Ecto neural progenitor cell (in vitro differentiated cells): ENCODE results near the gene SMIM5.

Experiments used
- DNase-seq: peaks from one replicate; pipeline ENCODE4 v3.0.0-alpha.2; 2018; ENCODE audit warnings: low spot score

The SMIM5 gene

DNA sequence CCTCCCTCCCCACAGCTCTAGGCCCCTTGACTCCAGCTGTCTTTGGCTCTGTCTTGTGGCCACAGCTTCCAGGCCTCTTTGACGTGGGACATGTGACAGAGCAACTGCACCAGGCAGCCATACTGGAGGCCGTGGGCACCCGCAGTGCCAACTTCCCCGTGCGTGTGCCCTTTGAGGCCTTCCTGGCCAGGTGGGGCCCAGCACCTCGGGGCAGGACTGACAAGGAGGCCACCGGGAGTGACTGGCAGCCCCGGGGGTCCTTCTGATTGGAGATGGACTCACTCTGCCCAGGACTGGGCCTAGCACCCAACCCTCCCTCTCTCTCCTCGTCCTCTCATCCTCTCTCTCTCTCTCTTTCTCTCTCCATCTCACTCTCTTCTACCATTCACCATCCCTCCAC is 30.1 kb upstream of the SMIM5 start:
- no peak for DNase-seq

DNA sequence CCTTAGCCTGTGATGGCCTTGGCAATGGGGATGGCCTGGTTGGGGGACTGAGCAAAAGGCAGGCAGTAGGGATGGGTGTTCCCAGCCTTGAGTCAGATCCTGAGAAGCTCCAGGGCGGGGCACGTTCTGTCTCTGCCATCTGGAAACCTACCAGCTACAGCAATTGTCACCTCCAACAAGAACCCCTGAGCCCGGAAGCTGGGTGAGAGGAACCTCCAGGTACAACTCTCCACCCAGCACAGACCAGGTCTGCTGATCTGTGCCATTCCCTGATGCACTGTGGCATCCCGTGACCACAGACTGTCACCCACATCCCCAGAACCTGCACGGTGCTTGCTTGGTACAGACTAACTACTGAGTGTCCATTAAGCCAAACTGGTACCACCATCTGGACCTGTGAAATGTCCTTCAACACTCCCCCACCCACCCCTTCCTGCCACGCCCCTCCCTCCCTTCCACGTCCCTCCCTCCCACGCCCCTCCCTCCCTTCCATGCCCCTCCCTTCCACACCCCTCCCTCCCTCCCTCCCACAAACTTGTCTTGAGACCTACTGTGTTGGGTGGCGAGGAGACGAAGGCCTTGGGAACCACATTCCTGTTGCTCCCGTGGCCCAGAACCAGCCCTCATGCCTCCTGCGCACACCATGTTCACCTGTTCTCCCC is 29.1 kb upstream of the SMIM5 start:
- no peak for DNase-seq

DNA sequence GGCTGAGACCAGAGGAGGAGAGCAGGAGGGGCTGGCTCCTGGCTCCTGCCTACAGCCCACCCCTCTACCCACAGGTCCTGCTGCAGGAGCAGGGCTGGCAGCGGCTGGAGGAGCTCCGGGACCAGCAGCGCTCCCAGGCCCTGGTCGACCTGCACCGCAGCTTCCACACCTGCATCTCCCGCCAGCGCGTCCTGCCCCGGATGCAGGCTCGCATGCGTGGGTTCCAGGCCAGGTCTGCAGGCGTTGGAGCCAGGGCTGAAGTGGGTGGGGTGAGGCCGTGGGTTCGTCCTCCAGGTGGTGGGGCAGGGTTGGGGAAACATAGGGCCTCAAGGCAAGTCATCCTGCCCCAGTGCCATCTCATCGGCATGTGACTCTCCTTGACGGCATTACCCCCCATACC is 27.4 kb upstream of the SMIM5 start:
- DNase-seq = no peak

DNA sequence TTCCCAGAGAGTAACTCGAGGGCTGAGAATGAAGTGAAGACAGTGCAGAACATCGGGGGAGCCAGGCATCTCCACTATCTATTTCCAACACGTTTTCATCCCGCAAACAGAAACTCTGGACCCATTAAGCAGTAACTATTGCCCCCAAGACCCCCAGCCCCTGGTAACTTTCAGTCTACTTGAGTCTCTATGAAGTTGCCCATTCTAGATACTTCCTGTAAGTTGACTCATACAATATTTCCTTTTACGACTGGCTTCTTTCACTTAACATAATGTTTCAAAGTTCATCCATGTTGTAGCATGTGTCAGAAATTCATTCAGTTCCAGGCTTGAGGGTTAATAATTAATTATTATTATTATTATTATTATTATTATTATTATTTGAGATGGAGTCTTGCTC is 26.1 kb upstream of the SMIM5 start:
- DNase-seq = no peak

DNA sequence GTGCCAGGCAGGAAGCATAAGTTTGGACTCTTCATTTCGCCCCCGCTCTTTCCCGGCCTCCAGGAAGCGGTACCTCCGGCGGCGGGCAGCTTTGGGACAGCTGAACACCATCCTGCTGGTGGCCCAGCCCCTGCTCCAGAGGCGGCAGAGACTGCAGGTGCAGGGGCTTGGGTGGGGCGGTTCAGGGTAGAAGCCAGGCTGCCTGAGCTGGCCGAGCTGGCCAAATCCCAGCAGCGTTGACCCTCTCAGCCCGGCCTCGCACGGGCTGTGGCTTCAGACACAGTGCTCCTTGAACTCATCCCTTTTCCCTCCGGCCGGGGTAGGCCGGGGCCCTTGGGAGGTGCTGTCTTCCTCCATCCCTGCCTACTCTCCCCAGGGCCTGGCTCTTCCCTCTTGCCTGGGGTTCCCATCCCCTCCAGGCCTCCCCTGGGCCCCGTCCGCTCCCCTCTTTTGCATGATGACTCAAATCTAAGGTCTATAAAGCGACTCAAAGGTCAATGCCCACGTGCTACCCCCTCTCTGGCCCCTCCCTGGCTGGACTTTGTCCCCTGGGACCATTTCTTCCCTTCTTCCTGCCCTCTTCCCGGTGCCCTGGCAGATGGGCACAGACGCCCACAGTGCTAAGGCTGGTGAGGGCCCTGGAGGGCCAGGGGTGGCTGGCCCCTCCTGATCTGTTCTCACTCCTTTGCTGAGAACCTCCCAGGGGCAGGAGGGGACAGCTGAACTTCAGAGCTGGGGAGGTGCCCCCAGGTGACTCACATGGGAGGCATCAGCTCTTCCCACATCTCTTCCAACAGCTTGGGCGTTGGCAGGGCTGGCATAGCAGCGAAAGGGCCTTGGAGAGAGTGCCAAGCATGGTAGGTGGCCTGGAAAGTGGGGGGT is 22.9 kb upstream of the SMIM5 start:
- no peak for DNase-seq

DNA sequence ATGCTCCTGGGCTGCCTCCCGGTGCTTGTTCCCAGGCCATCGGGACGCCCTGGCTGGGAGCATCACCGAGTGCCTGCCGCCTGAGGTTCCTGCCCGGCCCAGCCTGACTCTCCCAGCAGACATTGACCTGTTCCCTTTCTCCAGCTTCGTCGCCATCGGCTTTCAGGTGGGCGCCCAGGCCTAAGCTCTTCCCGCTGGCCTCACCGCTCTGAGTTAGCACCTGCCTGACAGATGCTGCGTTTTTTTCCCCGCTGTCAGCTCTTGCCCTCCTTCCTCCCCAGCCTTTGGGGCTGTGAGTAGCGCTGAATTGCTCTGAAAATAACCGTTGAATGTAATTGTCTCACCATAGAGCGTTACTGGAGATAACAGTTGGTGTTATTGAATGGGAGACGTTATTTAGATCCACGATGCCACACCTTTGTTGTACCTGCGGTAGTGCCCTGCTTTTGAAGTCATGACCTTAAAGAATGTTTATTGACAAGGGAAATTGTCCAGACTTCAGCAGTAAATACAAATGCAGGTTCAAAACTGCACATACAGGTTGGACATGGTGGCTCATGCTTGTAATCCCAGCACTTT is 21.3 kb upstream of the SMIM5 start:
- DNase-seq = no peak

DNA sequence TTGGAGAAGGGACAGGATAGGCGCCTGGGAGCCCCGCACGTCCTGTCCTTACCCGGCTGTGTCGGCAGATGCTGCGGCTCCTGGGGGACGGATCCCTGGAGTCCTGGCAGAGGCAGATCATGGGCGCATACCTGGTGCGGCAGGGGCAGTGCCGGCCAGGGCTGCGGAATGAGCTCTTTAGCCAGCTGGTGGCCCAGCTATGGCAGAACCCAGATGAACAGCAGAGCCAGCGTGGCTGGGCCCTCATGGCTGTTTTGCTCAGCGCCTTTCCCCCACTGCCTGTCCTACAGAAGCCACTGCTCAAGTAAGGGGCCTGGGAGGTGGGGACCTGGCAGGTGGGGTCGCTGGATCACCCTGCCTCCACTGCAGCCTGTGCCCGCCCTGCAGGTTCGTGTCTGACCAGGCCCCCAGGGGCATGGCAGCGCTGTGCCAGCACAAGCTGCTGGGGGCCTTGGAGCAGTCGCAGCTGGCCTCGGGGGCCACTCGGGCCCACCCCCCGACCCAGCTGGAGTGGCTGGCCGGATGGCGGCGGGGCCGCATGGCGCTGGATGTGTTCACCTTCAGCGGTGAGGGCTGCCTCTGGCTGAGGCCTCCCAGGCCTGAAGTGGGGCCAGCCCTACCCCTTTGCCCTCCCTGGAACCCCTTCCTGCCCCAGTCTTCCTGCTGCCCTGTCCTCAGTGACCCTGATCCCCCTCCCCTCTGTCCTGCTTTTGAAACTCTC is 20.2 kb upstream of the SMIM5 start:
- no peak for DNase-seq

DNA sequence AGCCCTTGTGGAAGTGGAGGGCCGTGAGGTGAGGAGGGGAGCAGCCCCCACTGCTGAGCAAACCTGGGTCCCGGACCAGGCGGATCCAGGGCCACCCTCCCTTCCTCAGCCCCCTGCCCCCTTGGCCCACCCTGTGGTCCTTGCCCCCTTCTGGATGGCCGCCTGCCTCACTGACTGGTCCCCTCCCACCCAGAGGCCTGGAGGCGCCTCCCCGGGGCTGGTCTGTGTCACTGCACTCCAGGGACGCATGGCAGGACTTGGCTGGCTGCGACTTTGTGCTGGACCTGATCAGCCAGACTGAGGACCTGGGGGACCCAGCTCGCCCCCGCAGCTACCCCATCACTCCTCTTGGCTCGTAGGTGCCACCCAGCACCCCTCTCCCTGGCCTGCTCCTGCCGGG is 19.2 kb upstream of the SMIM5 start:
- peak; percentile 79 for DNase-seq

DNA sequence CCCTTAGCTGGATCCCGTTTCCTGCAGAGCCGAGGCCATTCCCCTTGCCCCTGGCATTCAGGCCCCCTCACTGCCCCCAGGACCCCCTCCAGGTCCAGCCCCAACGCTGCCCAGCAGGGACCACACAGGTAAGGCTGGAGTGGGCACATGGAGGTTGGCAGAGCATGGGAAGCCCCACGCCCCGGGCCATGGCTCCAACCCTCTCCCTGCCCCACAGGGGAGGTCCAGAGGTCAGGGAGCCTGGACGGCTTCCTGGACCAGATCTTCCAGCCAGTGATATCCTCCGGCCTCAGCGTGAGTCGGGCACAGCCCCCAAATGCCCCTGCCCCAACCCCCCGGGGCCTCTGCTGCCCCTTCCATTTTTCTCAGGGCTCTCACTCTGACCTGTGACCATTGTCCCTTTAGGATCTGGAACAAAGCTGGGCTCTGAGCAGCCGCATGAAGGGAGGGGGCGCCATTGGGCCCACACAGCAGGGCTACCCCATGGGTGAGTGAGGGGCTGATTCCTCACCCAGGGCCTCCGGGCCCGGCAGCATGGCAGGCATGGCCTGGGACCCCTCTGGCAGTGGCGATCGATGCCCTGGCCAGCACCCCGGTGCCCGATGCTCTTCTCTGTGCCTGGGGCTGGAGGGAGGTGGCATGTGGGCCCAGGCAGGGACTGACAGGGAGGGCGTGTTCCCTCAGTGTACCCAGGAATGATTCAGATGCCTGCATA is 18.5 kb upstream of the SMIM5 start:
- no peak for DNase-seq

DNA sequence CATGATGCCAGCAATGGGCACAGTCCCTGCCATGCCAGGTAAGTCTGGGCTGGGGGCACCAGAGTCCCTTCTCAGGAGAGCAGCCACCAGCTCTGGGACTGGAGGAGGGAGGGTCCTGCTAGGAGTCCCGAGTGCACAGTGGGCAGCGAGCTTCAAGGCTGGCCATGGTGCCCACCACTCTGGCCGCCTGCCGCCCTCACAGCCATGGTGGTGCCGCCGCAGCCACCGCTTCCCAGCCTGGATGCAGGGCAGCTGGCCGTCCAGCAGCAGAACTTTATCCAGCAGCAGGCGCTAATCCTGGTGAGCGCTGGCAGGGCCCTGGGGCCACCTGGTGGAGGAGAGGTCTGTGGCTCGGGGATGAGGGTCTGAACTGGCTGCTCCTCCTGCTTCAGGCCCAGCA is 17.9 kb upstream of the SMIM5 start:
- DNase-seq = no peak

DNA sequence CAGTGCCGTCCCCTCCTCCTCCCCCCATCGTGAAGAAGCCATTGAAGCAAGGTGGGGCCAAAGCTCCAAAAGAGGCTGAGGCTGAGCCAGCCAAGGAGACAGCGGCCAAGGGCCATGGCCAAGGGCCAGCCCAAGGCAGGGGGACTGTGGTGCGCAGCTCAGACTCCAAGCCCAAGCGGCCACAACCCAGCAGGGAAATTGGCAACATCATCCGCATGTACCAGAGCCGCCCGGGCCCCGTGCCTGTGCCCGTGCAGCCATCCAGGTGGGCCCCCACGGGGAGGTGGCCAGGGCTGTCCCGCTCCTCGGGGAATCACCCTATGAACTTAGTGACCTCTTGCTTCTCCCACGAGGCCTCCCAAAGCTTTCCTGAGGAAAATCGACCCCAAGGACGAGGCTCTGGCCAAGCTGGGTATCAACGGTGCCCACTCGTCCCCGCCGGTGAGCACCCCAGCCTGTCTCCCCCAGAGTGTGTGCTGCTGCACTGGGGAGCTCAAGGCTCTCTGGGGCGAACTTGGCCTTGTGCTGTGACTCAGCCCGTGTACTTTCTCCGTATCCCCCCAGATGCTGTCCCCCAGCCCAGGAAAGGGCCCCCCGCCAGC is 16.6 kb upstream of the SMIM5 start:
- no peak for DNase-seq

DNA sequence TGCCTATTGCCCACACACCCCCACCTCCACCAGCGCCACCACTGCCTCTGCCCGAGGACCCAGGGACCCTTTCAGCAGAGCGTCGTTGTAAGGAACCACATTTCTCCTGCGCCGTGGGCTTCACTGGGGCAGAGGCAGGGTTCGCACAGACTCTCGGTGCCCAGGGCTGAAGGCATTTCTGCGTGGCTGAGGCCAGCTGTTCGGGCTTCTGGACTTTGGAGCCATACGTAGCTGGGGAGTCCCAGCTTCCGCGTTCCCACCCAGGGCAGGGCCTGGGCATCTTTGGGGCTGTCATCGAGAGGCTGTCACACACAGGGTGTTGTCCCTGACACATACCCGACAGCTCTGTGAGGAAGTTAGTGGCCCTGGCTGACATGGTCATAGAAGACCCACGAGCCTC is 16.0 kb upstream of the SMIM5 start:
- DNase-seq = no peak

DNA sequence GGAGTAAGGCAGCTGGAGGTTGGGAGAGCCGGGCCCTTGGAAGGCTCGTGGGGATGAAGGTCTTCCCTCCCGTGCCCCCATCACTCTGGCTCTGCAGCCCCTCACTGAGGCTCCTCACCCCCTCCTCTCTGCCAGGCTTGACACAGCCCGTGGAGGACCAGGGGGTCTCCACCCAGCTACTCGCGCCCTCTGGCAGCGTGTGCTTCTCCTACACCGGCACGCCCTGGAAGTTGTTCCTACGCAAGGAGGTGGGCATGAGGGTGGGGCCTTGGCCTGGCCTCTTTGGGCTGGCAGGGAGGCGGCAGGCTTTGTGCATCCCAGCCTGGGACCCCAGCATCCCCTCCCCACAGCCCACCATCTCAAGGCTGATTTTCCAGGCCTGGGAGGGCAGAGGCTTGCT is 15.6 kb upstream of the SMIM5 start:
- DNase-seq = no peak

DNA sequence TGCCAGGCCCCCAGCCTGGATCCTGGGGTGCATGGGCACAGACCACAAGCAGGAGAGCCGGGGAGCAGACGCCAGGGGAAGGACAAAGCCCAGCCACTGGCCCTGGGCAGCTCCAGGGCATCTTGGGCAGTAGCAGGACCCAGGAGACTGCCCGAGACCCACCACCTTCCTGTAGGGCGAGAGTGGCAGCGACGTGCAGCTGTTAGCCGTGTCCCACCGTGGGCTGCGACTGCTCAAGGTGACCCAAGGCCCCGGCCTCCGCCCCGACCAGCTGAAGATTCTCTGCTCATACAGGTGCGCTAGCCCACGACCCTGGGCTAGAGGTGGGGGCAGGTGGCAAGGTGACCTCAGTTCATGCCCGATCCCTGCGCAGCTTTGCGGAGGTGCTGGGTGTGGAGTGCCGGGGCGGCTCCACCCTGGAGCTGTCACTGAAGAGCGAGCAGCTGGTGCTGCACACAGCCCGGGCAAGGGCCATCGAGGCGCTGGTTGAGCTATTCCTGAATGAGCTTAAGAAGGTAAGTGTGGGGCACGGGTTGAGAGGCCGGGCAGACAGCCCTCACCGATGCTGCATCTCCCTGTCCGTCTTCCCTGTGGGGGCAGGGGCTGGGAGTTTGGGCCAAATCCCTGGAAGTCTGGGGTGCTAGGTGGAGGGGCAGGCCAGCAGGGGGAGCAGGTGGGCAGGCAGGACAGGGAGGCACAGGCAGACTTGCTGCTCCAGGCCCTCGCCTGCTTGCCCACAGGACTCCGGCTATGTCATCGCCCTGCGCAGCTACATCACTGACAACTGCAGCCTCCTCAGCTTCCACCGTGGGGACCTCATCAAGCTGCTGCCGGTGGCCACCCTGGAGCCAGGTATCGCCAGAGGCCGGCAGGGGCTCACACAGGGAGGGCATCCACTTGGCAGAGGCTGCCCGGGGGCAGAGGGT is 13.5 kb upstream of the SMIM5 start:
- DNase-seq = peak; percentile 89

DNA sequence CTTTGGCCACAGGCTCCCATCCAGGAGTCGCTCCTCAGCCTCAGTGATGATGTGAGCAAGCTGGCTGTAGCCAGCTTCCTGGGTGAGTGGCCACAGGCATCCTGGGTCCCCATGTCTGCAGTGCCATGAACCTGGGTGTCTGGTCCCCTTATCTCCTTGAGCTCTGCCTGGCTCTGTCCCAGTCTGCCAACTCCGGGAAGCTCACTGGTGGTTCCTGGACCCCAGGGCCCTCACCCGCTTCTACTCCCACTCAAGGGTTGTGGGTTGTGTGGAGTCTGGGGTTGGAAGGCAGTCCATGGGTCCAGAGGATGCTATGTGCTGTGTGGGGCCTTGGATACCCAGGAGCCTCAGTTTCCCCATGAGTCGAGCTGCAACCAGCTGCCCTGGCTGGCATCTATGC is 11.7 kb upstream of the SMIM5 start:
- no peak for DNase-seq

DNA sequence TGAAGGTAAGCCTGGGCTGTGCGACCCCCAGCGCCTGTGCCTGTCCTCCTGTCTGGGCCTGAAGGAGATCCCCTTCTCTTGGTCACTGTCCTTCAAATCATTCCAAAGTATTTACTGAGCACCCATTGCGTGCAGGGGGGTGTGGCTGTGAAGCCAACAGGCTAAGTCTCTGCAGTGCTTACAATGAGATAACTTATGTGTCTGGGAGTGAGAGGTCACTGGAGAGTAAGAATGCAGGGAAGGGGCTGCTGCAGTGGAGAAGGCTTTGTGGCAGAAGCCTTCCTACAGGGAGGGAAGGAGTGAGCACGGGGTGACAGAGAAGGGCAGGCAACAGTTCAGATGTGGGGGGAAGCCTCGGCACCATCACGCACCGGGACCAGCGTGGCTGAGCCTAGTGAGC is 11.2 kb upstream of the SMIM5 start:
- DNase-seq = no peak

DNA sequence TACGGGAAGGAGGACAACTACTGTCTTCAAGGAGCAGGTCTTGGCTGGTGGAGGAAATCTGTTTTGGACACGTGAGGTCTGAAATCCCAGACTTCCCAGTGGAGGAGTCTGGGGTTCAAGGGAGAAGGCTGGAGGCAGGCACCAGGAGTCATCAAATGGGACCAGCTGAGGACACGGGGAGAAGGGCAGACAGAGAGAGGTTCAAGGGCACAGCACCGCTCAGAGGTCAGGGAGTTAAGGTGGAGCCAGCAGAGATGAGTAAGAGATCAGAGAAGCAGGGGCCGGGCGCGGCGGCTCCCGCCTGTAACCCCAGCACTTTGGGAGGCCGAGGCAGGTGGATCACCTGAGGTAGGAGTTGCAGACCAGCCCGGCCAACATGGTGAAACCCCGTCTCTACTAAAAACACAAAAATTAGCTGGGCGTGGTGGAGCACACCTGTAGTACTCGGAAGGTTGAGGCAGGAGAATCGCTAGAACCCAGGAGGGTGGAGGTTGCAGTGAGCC is 10.4 kb upstream of the SMIM5 start:
- DNase-seq = no peak

DNA sequence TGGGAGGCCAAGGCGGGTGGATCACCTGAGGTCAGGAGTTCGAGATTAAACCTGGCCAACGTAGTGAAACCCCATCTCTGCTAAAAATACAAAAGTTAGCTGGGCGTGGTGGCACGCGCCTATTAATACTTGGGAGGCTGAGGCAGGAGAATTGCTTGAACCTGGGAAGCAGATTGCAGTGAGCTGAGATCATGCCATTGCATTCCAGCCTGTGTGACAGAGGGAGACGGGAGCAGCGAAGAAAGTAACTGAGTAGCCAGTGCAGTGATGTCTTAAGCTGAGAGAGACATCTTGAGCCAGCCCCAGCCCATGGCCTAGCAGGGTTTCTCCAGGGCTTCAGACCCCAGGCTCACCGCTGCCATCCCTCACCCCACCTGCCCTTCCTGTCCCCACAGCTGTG is 9.8 kb upstream of the SMIM5 start:
- no peak for DNase-seq

DNA sequence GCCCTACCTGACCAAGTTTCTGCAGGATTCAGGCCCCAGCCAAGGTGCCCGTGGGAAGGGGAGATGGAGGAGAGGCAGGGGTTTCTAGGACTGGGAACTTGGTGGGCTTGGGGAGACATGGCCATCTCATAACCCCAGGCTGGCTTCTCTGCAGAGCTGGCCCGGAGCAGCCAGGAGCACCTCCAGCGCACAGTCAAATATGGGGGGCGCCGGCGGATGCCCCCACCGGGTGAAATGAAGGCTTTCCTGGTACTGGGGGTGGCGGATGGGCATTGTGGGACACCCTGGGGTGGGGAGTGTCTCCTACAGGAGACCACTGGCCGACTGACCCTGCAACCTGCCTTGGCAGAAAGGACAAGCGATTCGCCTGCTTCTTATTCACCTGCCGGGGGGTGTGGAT is 9.2 kb upstream of the SMIM5 start:
- no peak for DNase-seq

DNA sequence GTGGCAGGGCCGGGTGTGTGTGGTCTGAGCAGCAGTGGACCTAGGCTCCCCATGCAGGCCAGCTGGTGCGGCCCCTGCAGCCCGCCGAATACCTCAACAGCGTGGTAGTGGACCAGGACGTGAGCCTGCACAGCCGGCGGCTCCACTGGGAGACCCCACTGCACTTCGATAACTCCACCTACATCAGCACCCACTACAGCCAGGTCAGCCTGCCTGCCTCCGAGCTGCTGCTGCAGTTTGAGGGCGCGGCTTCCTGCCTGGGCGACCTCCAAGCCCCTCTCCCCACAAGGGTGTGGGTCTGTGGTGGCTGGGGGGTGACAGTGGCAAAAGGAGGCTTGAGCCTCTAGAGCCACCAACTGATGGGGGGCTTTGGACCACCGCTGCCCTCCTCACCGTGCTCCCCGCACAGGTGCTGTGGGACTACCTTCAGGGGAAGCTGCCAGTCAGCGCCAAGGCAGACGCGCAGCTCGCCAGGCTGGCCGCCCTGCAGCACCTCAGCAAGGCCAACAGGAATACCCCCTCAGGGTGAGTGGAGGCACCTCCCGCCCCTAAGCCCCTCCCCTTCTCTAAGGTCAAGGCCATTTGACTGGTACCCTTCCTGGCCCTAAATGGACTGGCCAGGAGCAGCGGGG is 8.4 kb upstream of the SMIM5 start:
- DNase-seq = no peak
